CD4-positive, alpha-beta T cell (primary cell): ENCODE measurements around the gene ELK1. TPM values are rescaled to one million over a fixed set of nuclear protein-coding genes. Genes with fewer than 3 reads are reported as not detected.

ENCODE experiments used
- ATAC-seq: fragments of 200-7000 bp; cut with Tn5 transposase; one replicate; pipeline ENCODE4 v1.10.0; 2022; ENCODE audit warnings: mild to moderate bottlenecking; ENCODE audit not compliant: poor library complexity
- CTCF ChIA-PET: fragments of 350-600 bp; sonication (Branson Sonifier 250); formaldehyde crosslinking; loops from one replicate; lab custom pipeline; 2021; ENCODE audit warnings: antibody characterized with exemption, inconsistent platforms; lab: Charles Lee
- POLR2A ChIA-PET: fragments of 350-600 bp; sonication (Branson Sonifier 250); formaldehyde crosslinking; loops from one replicate; lab custom pipeline; 2021; ENCODE audit warnings: antibody characterized with exemption, inconsistent platforms; lab: Charles Lee
- DNase-seq, 14 experiments: peaks; one replicate each; pipeline ENCODE4 v3.0.0-alpha.2; 2013 to 2020; ENCODE audit warnings: mixed read lengths in 2 of 14
- H3K27ac ChIP-seq, 2 donors: one replicate each; pipeline versions ENCODE4 v1.5.1 to v1.7.0; 2013; ENCODE audit warnings: low read length in 2 of 2, low read depth in 1 of 2, mild to moderate bottlenecking in 1 of 2
- H3K27me3 ChIP-seq, 2 experiments: 1 replicate in 1 of 2; 2 replicates in 1 of 2; pipeline versions ENCODE4 v1.6.1 to v1.7.0; 2013; ENCODE audit warnings: low read length in 2 of 2, control low read depth in 1 of 2, mild to moderate bottlenecking in 1 of 2, moderate library complexity in 1 of 2; ENCODE audit not compliant: insufficient read depth in 2 of 2, control insufficient read depth in 1 of 2
- H3K36me3 ChIP-seq: one replicate; pipeline ENCODE4 v1.6.1; 2013; ENCODE audit warnings: low read length, control low read depth; ENCODE audit not compliant: insufficient read depth
- H3K4me1 ChIP-seq: one replicate; pipeline ENCODE4 v1.6.1; 2013; ENCODE audit warnings: low read length, control low read depth; ENCODE audit not compliant: insufficient read depth
- H3K4me3 ChIP-seq: one replicate; pipeline ENCODE4 v1.5.1; 2013; ENCODE audit warnings: mild to moderate bottlenecking, low read length, moderate library complexity
- H3K9me3 ChIP-seq, 2 experiments: 1 replicate in 1 of 2; 2 replicates in 1 of 2; pipeline versions ENCODE4 v1.6.1 to v1.7.0; 2013; ENCODE audit warnings: low read length in 2 of 2, mild to moderate bottlenecking in 2 of 2, control low read depth in 1 of 2, moderate library complexity in 1 of 2; ENCODE audit not compliant: control insufficient read depth in 1 of 2, insufficient read depth in 1 of 2
- H3K27ac Mint-ChIP-seq: one replicate; pipeline ENCODE4 v1.8.0; 2020; ENCODE audit warnings: mixed read lengths
- H3K27me3 Mint-ChIP-seq: one replicate; pipeline ENCODE4 v1.8.0; 2021; ENCODE audit warnings: mixed read lengths
- H3K36me3 Mint-ChIP-seq: one replicate; pipeline ENCODE4 v1.8.0; 2021; ENCODE audit warnings: low read depth, mixed read lengths
- H3K4me1 Mint-ChIP-seq: one replicate; pipeline ENCODE4 v1.8.0; 2021; ENCODE audit warnings: low read depth, mixed read lengths
- H3K4me3 Mint-ChIP-seq: one replicate; pipeline ENCODE4 v1.8.0; 2020; ENCODE audit warnings: mild to moderate bottlenecking, mixed read lengths
- H3K9me3 Mint-ChIP-seq: one replicate; pipeline ENCODE4 v1.8.0; 2020; ENCODE audit warnings: mixed read lengths
- CTCF ChIP-seq: fragments of 200-600 bp; IDR thresholded peaks from one replicate; pipeline ENCODE4 v1.8.0; 2022; ENCODE audit warnings: antibody characterized with exemption, mild to moderate bottlenecking
- intact Hi-C, 2 experiments: fragments of 100-400 bp; cut with DNase I in 1 of 2; cut with micrococcal nuclease in 1 of 2; formaldehyde crosslinking; loops; one replicate each; pipeline versions ENCODE4 v1.15.1 to v1.9.0; 2023 to 2025; cut with DNase I, micrococcal nuclease
- total RNA-seq, 174 experiments: library from RNA in 2 of 174; stranded (reverse) in 2 of 174; gene quantifications; one replicate each; pipeline ENCODE4 v1.2.3 and lab custom pipeline; 2021 to 2026

Gene ELK1
- total RNA-seq, 2 experiments from 2014 or later, result 38.9 to 40.5 TPM

- no peak for TF ChIP-seq CTCF
- Histone ChIP-seq H3K27me3 (no peaks in the 10 kb centered on the region), H3K4me1 (peaks cover 14% of the 10 kb centered on the region), H3K9me3 (no peaks in the 10 kb centered on the region), H3K27ac (no peak overlapping the region), H3K36me3 (peaks cover 12% of the 10 kb centered on the region), H3K4me3 (no peak overlapping the region)
- ATAC-seq (no peak), DNase-seq (no peak)
- no peak overlapping the region for H3K27ac Mint-ChIP-seq
- no peaks in the 10 kb centered on the region for H3K27me3 Mint-ChIP-seq
- ChIA-PET CTCF (no interaction called here), POLR2A (no interaction called here)
- H3K4me3 Mint-ChIP-seq, result no peak overlapping the region
- H3K4me1 Mint-ChIP-seq, result peaks cover 18% of the 10 kb centered on the region
- no peaks in the 10 kb centered on the region for H3K9me3 Mint-ChIP-seq
- intact Hi-C loops, result no loop called here
- H3K36me3 Mint-ChIP-seq, result peaks cover 14% of the 10 kb centered on the region
These were observed 11.2 kb upstream of the ELK1 start for GRCh38 chrX:47661539-47661938.

GRCh38 chrX:47659421-47659726 is 9.0 kb upstream of the ELK1 start:
- peak overlapping the region; percentile 94 to 99 for H3K27ac ChIP-seq
- no peak for TF ChIP-seq CTCF
- Mint-ChIP-seq H3K27me3 (no peaks in the 10 kb centered on the region), H3K4me1 (peaks cover 24% of the 10 kb centered on the region), H3K27ac (peak overlapping the region; percentile 97), H3K4me3 (peak overlapping the region; percentile 89), H3K9me3 (no peaks in the 10 kb centered on the region), H3K36me3 (peaks cover 31% of the 10 kb centered on the region)
- H3K36me3 ChIP-seq, result peaks cover 24% of the 10 kb centered on the region
- DNase-seq (no peak), ATAC-seq (no peak)
- ChIA-PET CTCF (no interaction called here), POLR2A (interaction anchor here (1.2 to 1.6 kb wide), 2 partner anchors 9 to 515 kb away, joined by 4 to 7 read pairs; partner anchors contain the start of genes ELK1, NDUFB11 and RBM10)
- no peaks in the 10 kb centered on the region for H3K9me3 ChIP-seq
- H3K4me3 ChIP-seq, result peak overlapping the region; percentile 77
- peaks cover 14% of the 10 kb centered on the region for H3K4me1 ChIP-seq
- intact Hi-C loops, result loop anchor here (5.0 to 10.0 kb wide), 6 partner anchors 175 to 1255 kb away; partner anchors contain the start of genes FTSJ1 (in 1 of the 2), NDUFB11 (in 1 of the 2), PIM2 (in 1 of the 2) and SLC35A2 (in 1 of the 2)
- no peaks in the 10 kb centered on the region for H3K27me3 ChIP-seq

- Histone ChIP-seq H3K36me3 (peaks cover 28% of the 10 kb centered on the region), H3K4me1 (peaks cover 14% of the 10 kb centered on the region), H3K9me3 (no peaks in the 10 kb centered on the region), H3K27me3 (no peaks in the 10 kb centered on the region), H3K4me3 (peak within 1 kb of the TSS; percentile 77), H3K27ac (peak within 1 kb of the TSS; percentile 94 to 99)
- CTCF ChIA-PET, result no interaction called here
- ATAC-seq (peak; percentile 82), DNase-seq (peak; percentile 82 to 96 (median 87))
- peaks cover 24% of the 10 kb centered on the region for H3K4me1 Mint-ChIP-seq
- H3K27ac Mint-ChIP-seq, result peak within 1 kb of the TSS; percentile 97
- peaks cover 31% of the 10 kb centered on the region for H3K36me3 Mint-ChIP-seq
- H3K9me3 Mint-ChIP-seq, result no peaks in the 10 kb centered on the region
- no peak for TF ChIP-seq CTCF
- H3K27me3 Mint-ChIP-seq, result no peaks in the 10 kb centered on the region
- peak within 1 kb of the TSS; percentile 89 for H3K4me3 Mint-ChIP-seq
- POLR2A ChIA-PET, result interaction anchor here (1.2 to 1.6 kb wide), 2 partner anchors 8 to 514 kb away, joined by 4 to 7 read pairs; partner anchors contain the start of genes ELK1, NDUFB11 and RBM10
- intact Hi-C loops, result loop anchor here (1.0 to 10.0 kb wide), 7 partner anchors 174 to 1256 kb away; partner anchors contain the start of genes ZNF81 (in 2 of the 2), FTSJ1 (in 1 of the 2), NDUFB11 (in 1 of the 2) and PIM2 (in 1 of the 2)
These were observed 8.5 kb upstream of the ELK1 start, which contains the start of gene UXT for GRCh38 chrX:47658684-47659420. UXT (minus strand) TSS chrX:47659180; CDS start chrX:47658927, 253 bp downstream.
